ENCODE results near the gene ARHGAP22. TPM values are rescaled to one million over a fixed set of nuclear protein-coding genes. Genes with fewer than 3 reads are reported as not detected.
A peak's percentile ranks its signal among the peaks of the same experiment; 100 is the strongest.

The ARHGAP22 gene
- total RNA-seq, 1 donor, result 45.6 TPM

DNA sequence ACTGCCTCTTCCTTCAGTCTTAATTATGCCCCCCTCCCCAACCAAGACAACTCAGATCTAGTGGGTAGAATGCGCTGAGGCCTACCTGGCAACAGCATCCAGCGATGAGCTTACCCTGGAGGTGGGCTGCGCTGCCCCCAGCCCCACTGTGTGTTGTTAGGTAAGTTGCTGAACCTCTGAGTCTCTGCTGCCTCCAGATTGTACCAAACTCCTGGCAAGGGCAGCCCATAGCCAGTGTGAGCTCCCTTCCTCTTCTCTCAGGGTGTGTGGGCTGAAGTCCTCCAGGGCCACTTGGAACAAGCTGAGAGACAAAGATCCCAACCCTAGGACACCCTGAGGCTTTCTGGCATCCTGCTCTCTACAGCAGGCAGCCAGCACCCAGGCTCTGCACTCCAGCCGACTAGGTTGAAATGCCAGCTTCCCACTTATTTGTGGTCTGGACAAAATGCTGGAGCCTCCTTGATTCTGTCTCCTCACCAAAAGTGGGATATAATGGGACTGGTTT, 135.3 kb downstream of the ARHGAP22 start:
- Histone ChIP-seq H3K4me3 (ENCODE audit: insufficient read depth, low read length) (no peak overlapping the region), H3K4me2 (ENCODE audit: insufficient read depth, low read length) (no peak overlapping the region), H3K27ac (ENCODE audit: low read depth, low read length) (peak overlapping the region; percentile 28), H3K9me3 (ENCODE audit: low read depth, low read length) (no peaks in the 10 kb centered on the region), H2AFZ (ENCODE audit: low read length) (no peak overlapping the region), H3K27me3 (ENCODE audit: insufficient read depth, low read length) (no peaks in the 10 kb centered on the region), H3K79me2 (ENCODE audit: insufficient read depth, low read length) (peaks cover 91% of the 10 kb centered on the region), H3K4me1 (ENCODE audit: insufficient read depth, low read length) (peaks cover 10% of the 10 kb centered on the region), H3K36me3 (ENCODE audit: insufficient read depth, low read length) (peaks cover 25% of the 10 kb centered on the region), H4K20me1 (ENCODE audit: insufficient read depth, low read length) (peaks cover 31% of the 10 kb centered on the region)
- peak; percentile 56 for DNase-seq (ENCODE audit: insufficient read length, low spot score, missing footprints)
- TF ChIP-seq, protein P1, sequence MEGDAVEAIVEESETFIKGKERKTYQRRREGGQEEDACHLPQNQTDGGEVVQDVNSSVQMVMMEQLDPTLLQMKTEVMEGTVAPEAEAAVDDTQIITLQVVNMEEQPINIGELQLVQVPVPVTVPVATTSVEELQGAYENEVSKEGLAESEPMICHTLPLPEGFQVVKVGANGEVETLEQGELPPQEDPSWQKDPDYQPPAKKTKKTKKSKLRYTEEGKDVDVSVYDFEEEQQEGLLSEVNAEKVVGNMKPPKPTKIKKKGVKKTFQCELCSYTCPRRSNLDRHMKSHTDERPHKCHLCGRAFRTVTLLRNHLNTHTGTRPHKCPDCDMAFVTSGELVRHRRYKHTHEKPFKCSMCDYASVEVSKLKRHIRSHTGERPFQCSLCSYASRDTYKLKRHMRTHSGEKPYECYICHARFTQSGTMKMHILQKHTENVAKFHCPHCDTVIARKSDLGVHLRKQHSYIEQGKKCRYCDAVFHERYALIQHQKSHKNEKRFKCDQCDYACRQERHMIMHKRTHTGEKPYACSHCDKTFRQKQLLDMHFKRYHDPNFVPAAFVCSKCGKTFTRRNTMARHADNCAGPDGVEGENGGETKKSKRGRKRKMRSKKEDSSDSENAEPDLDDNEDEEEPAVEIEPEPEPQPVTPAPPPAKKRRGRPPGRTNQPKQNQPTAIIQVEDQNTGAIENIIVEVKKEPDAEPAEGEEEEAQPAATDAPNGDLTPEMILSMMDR (IDR thresholded peaks at IDR 0.05; ENCODE audit: extremely low read depth, low read depth, low read length), result no peak

DNA sequence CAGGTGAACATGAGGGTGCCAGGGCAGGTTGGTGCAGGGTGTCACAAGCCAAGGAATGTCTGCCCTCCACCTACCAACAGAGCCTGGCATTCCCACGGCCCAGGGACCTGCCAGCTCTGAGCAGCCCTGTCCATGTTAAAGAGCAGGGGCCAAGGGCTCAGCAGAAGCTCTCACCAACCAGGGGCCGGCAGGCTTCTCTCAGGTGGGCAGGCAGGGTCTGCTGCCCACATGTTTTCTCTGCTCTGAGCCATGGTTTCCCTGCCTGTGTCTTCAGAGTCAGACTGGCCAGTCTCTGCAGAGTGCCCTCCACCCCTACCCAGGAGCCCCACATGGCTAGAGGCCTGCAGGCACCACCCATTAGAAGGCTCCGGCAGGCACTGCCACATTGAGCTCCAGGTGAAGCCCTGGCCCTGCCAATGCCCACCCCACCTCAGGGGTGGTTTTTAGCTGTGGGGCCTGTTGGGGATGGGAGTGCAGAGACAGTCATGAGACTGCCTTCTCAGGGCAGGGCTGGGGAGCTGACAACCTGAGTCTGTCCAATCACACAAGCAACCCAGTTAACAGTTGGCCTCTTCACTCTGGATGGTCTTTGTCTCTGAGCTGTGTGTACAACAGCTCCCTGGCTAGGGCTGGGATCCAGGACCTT, 135.9 kb downstream of the ARHGAP22 start:
- Histone ChIP-seq H3K4me2 (ENCODE audit: insufficient read depth, low read length) (no peak overlapping the region), H2AFZ (ENCODE audit: low read length) (no peak overlapping the region), H3K36me3 (ENCODE audit: insufficient read depth, low read length) (peaks cover 24% of the 10 kb centered on the region), H3K9me3 (ENCODE audit: low read depth, low read length) (no peaks in the 10 kb centered on the region), H3K27ac (ENCODE audit: low read depth, low read length) (peak overlapping the region; percentile 28), H3K4me1 (ENCODE audit: insufficient read depth, low read length) (peaks cover 10% of the 10 kb centered on the region), H4K20me1 (ENCODE audit: insufficient read depth, low read length) (peaks cover 34% of the 10 kb centered on the region), H3K4me3 (ENCODE audit: insufficient read depth, low read length) (no peak overlapping the region), H3K27me3 (ENCODE audit: insufficient read depth, low read length) (no peaks in the 10 kb centered on the region), H3K79me2 (ENCODE audit: insufficient read depth, low read length) (peaks cover 92% of the 10 kb centered on the region)
- TF ChIP-seq, protein P1 (IDR thresholded peaks at IDR 0.05; ENCODE audit: extremely low read depth, low read depth, low read length), result no peak
- DNase-seq (ENCODE audit: insufficient read length, low spot score, missing footprints), result no peak

GRCh38 chr10:48468130-48468790, 136.6 kb downstream of the ARHGAP22 start:
- TF ChIP-seq, protein P1 (IDR thresholded peaks at IDR 0.05; ENCODE audit: extremely low read depth, low read depth, low read length), result no peak
- Histone ChIP-seq H2AFZ (ENCODE audit: low read length) (no peak overlapping the region), H4K20me1 (ENCODE audit: insufficient read depth, low read length) (peaks cover 36% of the 10 kb centered on the region), H3K36me3 (ENCODE audit: insufficient read depth, low read length) (peaks cover 17% of the 10 kb centered on the region), H3K4me3 (ENCODE audit: insufficient read depth, low read length) (no peak overlapping the region), H3K27me3 (ENCODE audit: insufficient read depth, low read length) (no peaks in the 10 kb centered on the region), H3K9me3 (ENCODE audit: low read depth, low read length) (no peaks in the 10 kb centered on the region), H3K27ac (ENCODE audit: low read depth, low read length) (no peak overlapping the region), H3K4me2 (ENCODE audit: insufficient read depth, low read length) (no peak overlapping the region), H3K79me2 (ENCODE audit: insufficient read depth, low read length) (peaks cover 92% of the 10 kb centered on the region), H3K4me1 (ENCODE audit: insufficient read depth, low read length) (peaks cover 10% of the 10 kb centered on the region)
- no peak for DNase-seq (ENCODE audit: insufficient read length, low spot score, missing footprints)

DNA sequence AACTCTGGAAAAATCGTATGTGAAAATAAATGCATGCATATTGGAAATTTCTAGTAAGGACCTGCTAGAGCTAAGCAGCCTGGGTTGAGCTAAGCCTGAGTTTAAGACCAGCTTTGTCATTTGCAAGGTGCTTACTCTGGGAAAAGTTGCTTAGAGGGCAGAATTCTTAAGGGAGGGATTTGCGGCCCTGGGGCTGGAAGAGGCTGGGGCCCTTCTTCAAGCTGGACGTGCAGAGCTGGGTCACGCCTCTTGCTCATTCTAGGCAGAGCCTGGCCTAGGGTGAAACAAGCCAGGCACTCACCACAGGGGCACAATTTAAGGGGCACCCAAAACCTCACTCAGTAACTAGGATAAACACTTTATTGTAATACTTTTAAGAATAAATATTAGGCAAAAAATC, 137.2 kb downstream of the ARHGAP22 start:
- Histone ChIP-seq H3K4me2 (ENCODE audit: insufficient read depth, low read length) (no peak overlapping the region), H3K9me3 (ENCODE audit: low read depth, low read length) (no peaks in the 10 kb centered on the region), H3K27me3 (ENCODE audit: insufficient read depth, low read length) (no peaks in the 10 kb centered on the region), H3K27ac (ENCODE audit: low read depth, low read length) (no peak overlapping the region), H2AFZ (ENCODE audit: low read length) (no peak overlapping the region), H3K4me1 (ENCODE audit: insufficient read depth, low read length) (peaks cover 10% of the 10 kb centered on the region), H3K36me3 (ENCODE audit: insufficient read depth, low read length) (peaks cover 13% of the 10 kb centered on the region), H4K20me1 (ENCODE audit: insufficient read depth, low read length) (peaks cover 42% of the 10 kb centered on the region), H3K4me3 (ENCODE audit: insufficient read depth, low read length) (no peak overlapping the region), H3K79me2 (ENCODE audit: insufficient read depth, low read length) (peaks cover 90% of the 10 kb centered on the region)
- DNase-seq (ENCODE audit: insufficient read length, low spot score, missing footprints), result no peak
- TF ChIP-seq, protein P1 (IDR thresholded peaks at IDR 0.05; ENCODE audit: extremely low read depth, low read depth, low read length), result no peak
